GM20000 (cell line): Measurements from ENCODE around the gene HDAC8.

Source experiments
- DNase-seq: peaks from one replicate; pipeline ENCODE4 v3.0.0; 2012; ENCODE audit warnings: low spot score
- CTCF ChIP-seq: IDR thresholded peaks from 2 replicates; pipeline ENCODE4 v1.5.1; 2012; ENCODE audit warnings: mild to moderate bottlenecking, control low read depth; ENCODE audit errors: extremely low read depth, missing control alignments

The HDAC8 gene

GRCh38 chrX:72478853-72479252 lies 93.8 kb downstream of the HDAC8 start:
- TF ChIP-seq CTCF: no peak
- no peak for DNase-seq

GRCh38 chrX:72478351-72478750 lies 94.3 kb downstream of the HDAC8 start:
- DNase-seq: no peak
- TF ChIP-seq CTCF: no peak

DNA sequence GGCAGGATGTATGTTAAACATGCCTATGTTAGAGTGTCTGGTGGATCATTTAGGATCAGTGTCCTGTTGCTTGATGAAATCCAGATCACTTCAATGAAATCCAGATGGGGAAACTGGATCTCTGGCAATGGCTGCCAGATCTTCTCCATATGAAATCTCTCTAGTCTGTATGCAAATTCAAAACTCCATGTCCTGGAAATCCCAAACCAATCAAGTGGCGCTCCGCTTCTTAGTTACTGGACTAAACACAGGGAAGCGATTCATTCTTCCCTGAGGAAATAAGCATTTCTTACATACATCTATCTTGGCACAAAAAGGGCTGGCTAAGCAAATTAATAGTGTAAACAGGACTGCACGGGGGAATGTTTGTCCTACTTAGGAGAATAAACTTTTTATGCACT lies 94.9 kb downstream of the HDAC8 start:
- no peak for TF ChIP-seq CTCF
- DNase-seq: no peak

- no peak for TF ChIP-seq CTCF
- DNase-seq: no peak
Observed at GRCh38 chrX:72477376-72477775, 95.3 kb downstream of the HDAC8 start.

DNA sequence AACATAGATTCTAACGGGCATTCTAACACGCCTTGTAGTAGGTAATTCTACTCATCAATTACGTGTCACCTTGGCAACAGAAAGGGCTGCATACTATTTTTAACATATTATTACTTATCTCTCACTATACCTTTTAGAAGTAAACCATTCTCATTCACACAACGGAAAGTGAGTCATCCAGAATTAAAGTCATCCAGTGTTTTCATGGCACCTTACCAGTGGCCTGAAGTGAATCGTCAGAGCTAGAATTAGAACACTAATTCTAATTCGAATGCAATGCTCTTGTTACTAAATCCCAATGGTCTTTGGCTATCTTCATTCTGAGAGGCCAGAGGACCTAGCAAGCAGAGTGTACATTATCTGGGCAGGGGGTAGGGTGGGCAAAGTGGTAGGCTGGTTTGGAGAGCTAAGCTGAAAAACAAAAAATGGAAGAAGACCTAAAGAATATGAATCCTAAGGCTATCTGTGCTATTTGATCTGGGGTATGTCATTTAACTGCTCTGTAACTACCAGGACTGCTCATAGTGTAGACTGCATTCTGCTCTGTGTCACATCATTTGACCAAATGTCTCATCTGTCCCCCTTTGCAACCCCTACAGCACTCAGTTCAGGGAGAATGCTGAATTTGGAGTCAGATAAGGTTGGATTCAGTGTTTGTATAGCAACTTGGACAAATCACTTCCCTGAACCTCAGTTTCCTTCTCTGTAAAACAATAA lies 96.5 kb downstream of the HDAC8 start:
- no peak for DNase-seq
- TF ChIP-seq CTCF: no peak

GRCh38 chrX:72475338-72475737 lies 97.3 kb downstream of the HDAC8 start:
- no peak for TF ChIP-seq CTCF
- DNase-seq: no peak

GRCh38 chrX:72470532-72471223 lies 102.0 kb downstream of the HDAC8 start:
- DNase-seq: no peak
- TF ChIP-seq CTCF: no peak
